Limb (tissue), 2 donors: ENCODE data around the gene ARHGEF10L.

Experiments used
- DNase-seq, 2 donors: peaks; one replicate each; pipeline ENCODE4 v3.0.0-alpha.2; 2016; ENCODE audit errors: extremely low spot score in 2 of 2

The ARHGEF10L gene

GRCh38 chr1:17523321-17524041 is 16.0 kb upstream of the ARHGEF10L start:
- no peak for DNase-seq

- no peak for DNase-seq
Observed at GRCh38 chr1:17524645-17525044, 14.9 kb upstream of the ARHGEF10L start.

DNA sequence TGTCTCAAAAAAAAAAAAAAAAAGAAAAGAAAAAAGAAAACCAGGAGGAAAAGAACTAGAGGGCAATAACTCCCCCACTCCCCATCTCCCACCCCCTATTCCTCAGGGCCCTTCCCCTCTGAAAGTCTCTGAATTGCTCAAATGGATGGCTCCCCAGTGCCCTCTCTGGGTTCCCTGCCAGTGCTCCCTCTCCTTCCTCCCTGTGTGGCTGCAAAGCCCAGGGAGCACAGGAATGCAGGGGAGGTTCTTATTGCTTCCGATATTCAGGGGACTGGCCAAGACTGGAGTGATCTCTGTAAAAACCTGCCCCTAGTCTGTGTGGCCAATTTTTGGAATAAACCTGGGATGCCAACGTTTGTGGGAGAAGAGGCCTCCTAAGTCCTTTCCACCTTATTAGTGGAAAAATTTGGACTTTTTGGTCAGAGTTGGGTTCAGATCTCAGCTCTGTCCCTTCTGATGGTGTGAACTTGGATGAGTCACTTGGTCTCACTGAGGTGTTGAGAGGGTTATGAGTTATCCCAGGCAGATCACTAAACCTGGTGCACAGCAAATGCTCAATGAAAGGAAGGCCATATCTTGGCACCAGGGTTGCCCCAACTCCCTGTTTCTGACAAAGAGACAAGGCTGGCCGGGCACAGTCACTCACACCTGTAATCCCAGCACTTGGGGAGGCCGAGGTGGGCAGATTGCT is 13.4 kb upstream of the ARHGEF10L start:
- no peak for DNase-seq

DNA sequence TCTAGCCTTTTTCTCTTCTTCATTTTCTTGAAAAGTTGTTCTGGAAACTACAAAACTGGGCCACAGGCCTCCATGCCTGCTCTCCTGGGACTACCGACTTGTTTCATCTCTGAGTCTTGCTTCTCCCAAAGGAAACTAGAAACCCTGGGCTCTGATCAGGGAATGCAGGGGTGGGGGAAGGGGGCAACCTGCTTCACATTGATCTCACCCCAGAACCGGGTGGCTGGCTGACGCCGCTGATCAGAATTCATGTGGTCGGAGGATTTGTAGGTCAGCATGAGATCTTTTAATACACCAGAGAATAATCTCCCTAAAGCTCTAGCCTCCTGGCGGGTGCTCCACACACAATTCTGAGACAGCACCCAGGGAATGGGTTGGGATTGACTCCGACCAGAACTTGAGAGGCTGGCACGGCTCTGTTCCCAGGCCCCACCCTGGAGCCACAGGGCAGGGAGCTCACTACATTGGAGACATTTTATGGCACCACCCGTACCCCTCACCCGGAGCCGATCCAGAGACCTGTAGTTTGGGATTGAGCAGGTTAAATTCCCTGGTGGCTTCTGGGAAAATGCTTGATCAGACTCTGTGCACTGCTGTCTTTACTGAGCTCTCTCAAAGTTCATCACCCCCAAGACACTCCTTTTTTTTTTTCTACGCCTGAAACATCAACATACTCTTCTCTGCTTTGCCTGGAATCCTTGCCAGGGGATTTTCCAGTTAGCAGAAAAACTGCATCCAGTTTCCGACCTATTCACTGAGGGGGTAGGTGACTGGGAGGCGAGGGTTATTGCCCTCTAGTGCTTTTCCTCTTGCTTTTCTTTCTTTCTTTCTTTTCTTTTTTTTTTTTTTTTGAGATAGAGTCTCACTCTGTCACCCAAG is 12.2 kb upstream of the ARHGEF10L start:
- no peak for DNase-seq

GRCh38 chr1:17529381-17529780 is 10.1 kb upstream of the ARHGEF10L start:
- DNase-seq = no peak

GRCh38 chr1:17531343-17531681 is 8.2 kb upstream of the ARHGEF10L start:
- no peak for DNase-seq

- peak in 1 of 2 donors; percentile 47 for DNase-seq
Observed at GRCh38 chr1:17531682-17532487, 7.6 kb upstream of the ARHGEF10L start.

DNA sequence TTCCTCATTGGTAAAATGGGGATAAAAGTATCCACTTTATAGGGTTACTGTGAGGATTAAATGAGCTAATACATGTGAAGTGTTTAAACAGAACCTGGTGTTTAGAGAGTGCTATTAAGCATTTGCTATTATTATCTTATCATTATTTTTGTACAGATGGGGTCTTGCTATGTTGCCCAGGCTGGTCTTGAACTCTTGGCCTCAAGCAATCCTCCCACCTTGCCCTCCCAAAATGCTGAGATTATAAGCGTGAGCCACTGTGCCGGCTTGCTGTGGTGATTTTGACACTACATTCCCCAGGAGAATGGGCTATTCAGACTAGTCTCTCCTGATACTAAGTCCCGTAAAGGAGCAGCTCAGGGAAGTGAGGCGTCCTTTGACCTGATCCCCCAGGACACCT is 6.3 kb upstream of the ARHGEF10L start:
- no peak for DNase-seq

- DNase-seq = no peak
Observed at GRCh38 chr1:17535300-17535936, 4.1 kb upstream of the ARHGEF10L start.

DNA sequence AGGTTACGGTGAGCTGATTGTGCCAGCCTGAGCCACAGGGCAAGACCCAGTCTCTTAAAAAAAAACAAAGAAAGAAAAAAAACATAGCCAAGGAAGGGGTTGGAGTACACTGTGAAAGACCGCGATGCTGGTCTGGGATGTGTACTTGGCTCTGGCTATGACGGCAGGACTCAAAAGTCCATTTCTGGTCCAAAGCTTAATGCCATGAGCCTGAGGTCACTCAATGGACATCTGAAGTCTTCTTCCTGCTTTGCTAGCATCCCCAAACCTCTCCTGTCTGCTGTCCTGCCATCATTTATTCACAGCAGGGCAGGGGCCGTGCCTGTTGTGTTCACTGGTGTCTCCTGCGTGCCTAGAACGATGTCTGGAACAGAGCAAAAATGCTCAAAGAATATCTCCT is 1.5 kb upstream of the ARHGEF10L start:
- DNase-seq = no peak

DNA sequence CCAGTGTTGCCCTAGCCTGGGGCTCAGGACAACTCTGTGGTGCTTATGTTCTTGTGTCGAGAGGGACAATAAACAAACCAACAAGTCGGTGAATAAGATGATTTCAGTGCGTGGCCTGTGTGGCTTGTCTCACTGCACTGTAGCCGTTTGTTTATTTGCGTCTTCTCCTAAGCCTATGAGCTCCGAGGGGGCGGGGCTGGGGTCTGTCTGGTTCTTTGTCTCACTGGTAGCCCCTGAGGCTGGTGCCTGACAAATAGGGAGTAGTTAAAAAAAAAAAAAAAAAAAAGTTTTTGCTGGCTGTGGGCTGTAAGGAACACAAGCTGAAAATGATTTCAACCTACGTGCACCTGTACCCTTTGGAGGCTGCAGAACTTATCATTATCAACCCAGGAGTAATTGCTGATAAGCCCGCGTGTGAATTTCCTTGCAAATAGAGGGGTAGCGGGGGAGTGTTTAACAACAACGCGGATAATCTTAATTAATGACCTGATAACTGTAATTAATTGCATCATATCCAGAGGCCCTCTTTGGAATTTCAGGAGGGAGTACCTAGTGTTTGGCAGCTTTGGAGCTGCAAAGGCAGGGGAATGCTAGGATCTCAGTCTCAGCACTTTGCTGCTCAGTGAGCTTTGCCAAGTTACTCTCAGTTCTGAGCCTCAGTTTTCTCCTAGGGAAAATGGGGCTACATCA is 925 bp upstream of the ARHGEF10L start:
- peak in 1 of 2 donors; percentile 82 for DNase-seq

- peak in 1 of 2 donors; percentile 51 for DNase-seq
Observed at GRCh38 chr1:17539118-17539476, 401 bp upstream of the ARHGEF10L start.

DNA sequence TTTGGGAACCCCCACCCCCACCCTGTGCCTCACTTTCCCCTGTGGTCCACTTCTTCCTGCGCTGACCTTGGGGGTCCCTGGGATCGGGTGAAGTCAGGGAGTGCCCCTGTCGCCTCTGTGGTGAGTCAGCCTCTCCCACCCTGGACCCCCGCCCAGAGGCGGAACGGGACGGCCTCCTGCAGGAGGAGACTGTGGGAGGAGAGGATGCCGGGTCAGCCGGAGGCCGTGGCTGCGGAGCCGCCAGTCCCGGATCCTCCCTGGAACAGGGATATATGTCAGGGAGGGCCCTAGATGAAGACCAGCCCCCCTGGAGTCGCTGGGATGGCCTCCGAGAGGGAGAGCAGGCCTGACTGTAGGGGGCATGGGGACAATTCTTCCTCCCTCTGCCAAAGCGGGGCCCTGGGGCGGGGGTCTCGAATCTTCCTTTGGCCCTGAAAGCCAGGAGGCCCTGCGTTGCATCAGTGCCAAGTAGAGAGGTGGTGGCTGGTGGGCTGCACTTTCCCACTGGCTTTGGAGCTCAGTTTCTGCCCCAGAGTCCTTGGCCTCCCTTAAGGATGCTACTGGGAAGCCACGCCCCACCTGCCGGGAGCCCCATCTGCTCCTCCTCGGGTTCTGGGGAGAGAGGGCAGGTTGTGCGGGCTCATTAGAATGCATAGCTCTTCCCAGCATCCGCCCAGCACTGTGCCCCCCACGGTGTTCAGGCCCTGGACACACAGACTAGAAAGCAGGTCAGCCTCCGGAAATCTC is 930 bp downstream of the ARHGEF10L start:
- peak; percentile 72 to 84 for DNase-seq

DNA sequence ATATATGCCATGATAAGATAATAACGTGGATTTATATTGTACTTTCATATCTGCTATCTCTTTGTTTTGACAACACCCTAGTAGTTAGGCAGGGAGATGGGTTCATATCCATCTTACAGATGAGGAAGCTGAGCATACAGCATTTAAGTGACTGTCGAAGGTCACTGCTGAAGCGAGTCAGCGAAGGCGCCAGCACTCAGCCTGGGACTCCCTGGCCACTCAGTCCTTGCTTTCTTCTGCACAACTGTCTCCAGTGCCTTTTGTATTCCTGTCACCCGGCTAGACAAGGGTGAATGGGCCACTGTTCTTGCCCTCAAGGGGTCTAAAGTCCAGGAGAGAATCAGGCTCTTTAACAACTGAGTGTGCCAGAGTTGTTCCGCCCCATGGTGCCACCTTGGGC is 3.1 kb downstream of the ARHGEF10L start:
- no peak for DNase-seq

- no peak for DNase-seq
Observed at GRCh38 chr1:17544776-17545350, 5.4 kb downstream of the ARHGEF10L start.

DNA sequence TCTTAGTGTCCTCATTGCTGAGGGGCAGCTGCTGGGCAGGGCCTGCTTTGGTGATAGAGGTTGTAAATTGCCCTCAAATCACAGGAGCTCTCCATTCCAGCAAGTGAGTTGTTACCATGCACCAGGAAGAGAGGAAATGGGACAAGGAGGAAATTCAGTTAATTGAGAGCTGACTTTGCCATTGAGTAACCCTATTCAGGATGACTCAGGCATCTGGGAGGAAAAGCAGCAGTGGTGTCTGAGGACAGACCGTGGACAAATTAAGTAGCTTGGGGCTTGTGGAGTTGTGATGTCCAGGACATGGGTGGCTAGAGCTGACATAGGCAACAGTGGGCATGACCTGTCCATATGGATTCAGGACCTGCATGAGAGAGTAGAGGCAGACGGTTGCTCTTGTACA is 5.9 kb downstream of the ARHGEF10L start:
- no peak for DNase-seq

GRCh38 chr1:17546946-17547670 is 7.6 kb downstream of the ARHGEF10L start:
- no peak for DNase-seq

DNA sequence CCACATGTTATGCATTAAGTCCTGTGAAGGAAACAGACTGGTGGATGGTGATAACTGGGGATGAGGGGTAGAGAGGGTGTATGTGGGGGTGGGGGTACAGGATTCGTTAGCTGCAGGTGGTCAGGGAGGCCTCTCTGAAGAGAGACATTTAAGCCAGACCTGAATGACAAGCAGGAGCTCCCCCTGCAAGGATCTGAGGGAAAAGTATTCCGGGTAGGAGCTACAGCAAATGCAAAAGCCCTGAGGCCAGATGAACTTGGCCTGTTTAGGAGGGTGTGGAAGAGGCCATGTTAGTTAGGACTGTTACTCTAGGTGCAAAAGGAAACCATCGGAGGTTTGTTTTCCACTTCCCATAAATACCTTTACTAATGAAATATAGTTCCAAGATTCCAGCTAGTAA is 9.9 kb downstream of the ARHGEF10L start:
- no peak for DNase-seq
